ENCODE measurements around the gene SPEN.
"Not testable (repeated sequence)": the region's sequence is repeated elsewhere in the genome, so short reads cannot be mapped to it uniquely, and the experiment has no call there.

Gene SPEN

GRCh38 chr1:15843826-15844572 lies 3.5 kb upstream of the SPEN start:
- H3K36me3 ChIP-seq (replicated peaks; ENCODE audit: insufficient read depth, low read length): no peaks in the 10 kb centered on the region
- no peaks in the 10 kb centered on the region for H3K9me3 ChIP-seq (replicated peaks; ENCODE audit: insufficient read depth, low read length)
- TF ChIP-seq CTCF (IDR thresholded peaks at IDR 0.05; ENCODE audit: low read length) (no peak), EZH2 (optimal IDR thresholded peaks at IDR 0.05; ENCODE audit: low read depth, low read length) (no peak), EZH2phosphoT487 (IDR thresholded peaks at IDR 0.05; ENCODE audit: low read length) (no peak)
- H2AFZ ChIP-seq (ENCODE audit: low read length): no peak overlapping the region
- H3K27me3 ChIP-seq (replicated peaks; ENCODE audit: insufficient read depth, low read length): no peaks in the 10 kb centered on the region
- no peaks in the 10 kb centered on the region for H3K9me2 ChIP-seq (replicated peaks; ENCODE audit: insufficient read depth, low read length)
- peaks cover 18% of the 10 kb centered on the region for H3K79me2 ChIP-seq (ENCODE audit: low read length)
- no peak overlapping the region for H3K9ac ChIP-seq (ENCODE audit: low read length)
- H3K27ac ChIP-seq (ENCODE audit: low read length): no peak overlapping the region
- no peak overlapping the region for H3K4me3 ChIP-seq (ENCODE audit: low read length)
- peaks cover 26% of the 10 kb centered on the region for H3F3A ChIP-seq (ENCODE audit: insufficient read depth, low read length)
- H4K20me1 ChIP-seq (ENCODE audit: insufficient read depth, low read length): no peaks in the 10 kb centered on the region
- no peak overlapping the region for H3K4me2 ChIP-seq (ENCODE audit: low read depth, low read length)
- no peak for DNase-seq
- H3K4me1 ChIP-seq (ENCODE audit: low read length): no peaks in the 10 kb centered on the region

- not testable (repeated sequence) for H2AFZ ChIP-seq (ENCODE audit: low read length); H3K4me3 ChIP-seq (ENCODE audit: low read length); H3K9ac ChIP-seq (ENCODE audit: low read length); H3K9me2 ChIP-seq (replicated peaks; ENCODE audit: insufficient read depth, low read length); DNase-seq; H3K27ac ChIP-seq (ENCODE audit: low read length); H4K20me1 ChIP-seq (ENCODE audit: insufficient read depth, low read length); H3K36me3 ChIP-seq (replicated peaks; ENCODE audit: insufficient read depth, low read length); H3K4me2 ChIP-seq (ENCODE audit: low read depth, low read length); H3K27me3 ChIP-seq (replicated peaks; ENCODE audit: insufficient read depth, low read length); H3K4me1 ChIP-seq (ENCODE audit: low read length); H3K9me3 ChIP-seq (replicated peaks; ENCODE audit: insufficient read depth, low read length)
- H3F3A ChIP-seq (ENCODE audit: insufficient read depth, low read length): peaks cover 44% of the 10 kb centered on the region
- peaks cover 39% of the 10 kb centered on the region for H3K79me2 ChIP-seq (ENCODE audit: low read length)
Measured at GRCh38 chr1:15846056-15846455, 1.5 kb upstream of the SPEN start.

- no peaks in the 10 kb centered on the region for H3K9me3 ChIP-seq (replicated peaks; ENCODE audit: insufficient read depth, low read length)
- peak overlapping the region; percentile 63 for H3K4me3 ChIP-seq (ENCODE audit: low read length)
- H3K27ac ChIP-seq (ENCODE audit: low read length): peak overlapping the region; percentile 70
- no peak for DNase-seq
- H3K79me2 ChIP-seq (ENCODE audit: low read length): peaks cover 56% of the 10 kb centered on the region
- H4K20me1 ChIP-seq (ENCODE audit: insufficient read depth, low read length): peaks cover 5% of the 10 kb centered on the region; the same call in 1 of the 2 replicates
- no peak overlapping the region for H2AFZ ChIP-seq (ENCODE audit: low read length)
- peak overlapping the region; percentile 35; the same call in 1 of the 2 replicates for H3K4me2 ChIP-seq (ENCODE audit: low read depth, low read length)
- peaks cover 58% of the 10 kb centered on the region for H3F3A ChIP-seq (ENCODE audit: insufficient read depth, low read length)
- peaks cover 18% of the 10 kb centered on the region for H3K4me1 ChIP-seq (ENCODE audit: low read length)
- H3K9me2 ChIP-seq (replicated peaks; ENCODE audit: insufficient read depth, low read length): no peaks in the 10 kb centered on the region
- H3K9ac ChIP-seq (ENCODE audit: low read length): peak overlapping the region; percentile 63
- H3K27me3 ChIP-seq (replicated peaks; ENCODE audit: insufficient read depth, low read length): no peaks in the 10 kb centered on the region
- no peaks in the 10 kb centered on the region for H3K36me3 ChIP-seq (replicated peaks; ENCODE audit: insufficient read depth, low read length)
- no peak for TF ChIP-seq EZH2 (optimal IDR thresholded peaks at IDR 0.05; ENCODE audit: low read depth, low read length)
- TF ChIP-seq CTCF (IDR thresholded peaks at IDR 0.05; ENCODE audit: low read length): no peak
- no peak for TF ChIP-seq EZH2phosphoT487 (IDR thresholded peaks at IDR 0.05; ENCODE audit: low read length)
Measured at GRCh38 chr1:15847893-15848142, 311 bp downstream of the SPEN start.

GRCh38 chr1:15848143-15848928 lies 829 bp downstream of the SPEN start:
- Histone ChIP-seq H3K9me3 (replicated peaks; ENCODE audit: insufficient read depth, low read length) (no peaks in the 10 kb centered on the region), H3K27ac (ENCODE audit: low read length) (peak overlapping the region; percentile 70), H3K4me1 (ENCODE audit: low read length) (peaks cover 19% of the 10 kb centered on the region), H3K4me3 (ENCODE audit: low read length) (peak overlapping the region; percentile 63), H3K36me3 (replicated peaks; ENCODE audit: insufficient read depth, low read length) (no peaks in the 10 kb centered on the region), H3K9me2 (replicated peaks; ENCODE audit: insufficient read depth, low read length) (no peaks in the 10 kb centered on the region), H3F3A (ENCODE audit: insufficient read depth, low read length) (peaks cover 58% of the 10 kb centered on the region), H3K9ac (ENCODE audit: low read length) (peak overlapping the region; percentile 63), H3K27me3 (replicated peaks; ENCODE audit: insufficient read depth, low read length) (no peaks in the 10 kb centered on the region), H2AFZ (ENCODE audit: low read length) (peak overlapping the region; percentile 30; the same call in 1 of the 2 replicates), H3K4me2 (ENCODE audit: low read depth, low read length) (peak overlapping the region; percentile 75), H4K20me1 (ENCODE audit: insufficient read depth, low read length) (peaks cover 5% of the 10 kb centered on the region; the same call in 1 of the 2 replicates), H3K79me2 (ENCODE audit: low read length) (peaks cover 62% of the 10 kb centered on the region)
- peak; percentile 44 for DNase-seq
- no peak for TF ChIP-seq EZH2 (optimal IDR thresholded peaks at IDR 0.05; ENCODE audit: low read depth, low read length)
- TF ChIP-seq EZH2phosphoT487 (IDR thresholded peaks at IDR 0.05; ENCODE audit: low read length): no peak
- TF ChIP-seq CTCF (IDR thresholded peaks at IDR 0.05; ENCODE audit: low read length): no peak

All from MM.1S (cell line).